Esophagus (tissue), 2 donors: ENCODE results near the gene CCDC175. TPM values are rescaled to one million over a fixed set of nuclear protein-coding genes. Genes with fewer than 3 reads are reported as not detected.
A peak's percentile ranks its signal among the peaks of the same experiment; 100 is the strongest.

ENCODE experiments used
- H3K27ac ChIP-seq, 2 donors: one replicate each; pipeline ENCODE4 v1.5.1; 2013; ENCODE audit warnings: low read depth in 2 of 2, mild to moderate bottlenecking in 2 of 2, inconsistent platforms in 1 of 2, low read length in 1 of 2, moderate library complexity in 1 of 2
- H3K27me3 ChIP-seq, 2 donors: one replicate each; pipeline ENCODE4 v1.6.1; 2013; ENCODE audit warnings: low read length in 2 of 2, control low read depth in 1 of 2, mild to moderate bottlenecking in 1 of 2; ENCODE audit not compliant: insufficient read depth in 2 of 2, control insufficient read depth in 1 of 2
- H3K36me3 ChIP-seq, 2 donors: one replicate each; pipeline ENCODE4 v1.6.1; 2013; ENCODE audit warnings: low read length in 1 of 2; ENCODE audit not compliant: control insufficient read depth in 2 of 2, insufficient read depth in 2 of 2
- H3K4me1 ChIP-seq, 2 donors: one replicate each; pipeline ENCODE4 v1.6.1; 2013; ENCODE audit warnings: low read length in 1 of 2; ENCODE audit not compliant: control insufficient read depth in 2 of 2, insufficient read depth in 2 of 2
- H3K4me3 ChIP-seq, 2 donors: one replicate each; pipeline ENCODE4 v1.5.1; 2013; ENCODE audit warnings: low read length in 2 of 2, mild to moderate bottlenecking in 2 of 2, low read depth in 1 of 2, moderate library complexity in 1 of 2
- H3K9me3 ChIP-seq, 2 donors: one replicate each; pipeline ENCODE4 v1.6.1; 2013; ENCODE audit warnings: mild to moderate bottlenecking in 2 of 2, low read depth in 1 of 2, low read length in 1 of 2, moderate library complexity in 1 of 2; ENCODE audit not compliant: control insufficient read depth in 2 of 2, insufficient read depth in 1 of 2
- WGBS, 2 donors: extraction: QIAGEN DNeasy Blood & Tissue Kit; methylation state at CpG; one replicate each; pipeline ENCODE4 v1.1.7; 2013; 5-methylcytosine and 5-hydroxymethylcytosine counted together
- polyA plus RNA-seq, 2 donors: library from polyadenylated mRNA; stranded (reverse); fragments of 200-250 nt; gene quantifications; one replicate each; pipeline ENCODE4 v1.2.3, GENCODE V29; 2013
- donor health status: healthy with polysubstance abuse.
- donor health status: Bipolar disorder and iron deficiency.

The CCDC175 gene
- polyA plus RNA-seq, 2 donors, result not detected

GRCh38 chr14:59475709-59476108 is 100.9 kb downstream of the CCDC175 start:
- H3K27ac ChIP-seq, result no peak overlapping the region
- H3K4me1 ChIP-seq, result peaks cover 0 to 2% of the 10 kb centered on the region in 2 donors
- H3K36me3 ChIP-seq, result peaks cover 2 to 6% of the 10 kb centered on the region in 2 donors
- no peaks in the 10 kb centered on the region for H3K9me3 ChIP-seq
- no peak overlapping the region for H3K4me3 ChIP-seq
- WGBS, 2 donors, result 88 to 94% methylated on average over 1 of the region's 1 CpG
- H3K27me3 ChIP-seq, result no peaks in the 10 kb centered on the region

GRCh38 chr14:59474172-59474571 is 102.4 kb downstream of the CCDC175 start:
- Histone ChIP-seq H3K4me3 (no peak overlapping the region), H3K9me3 (no peaks in the 10 kb centered on the region), H3K27ac (no peak overlapping the region), H3K27me3 (no peaks in the 10 kb centered on the region), H3K4me1 (no peaks in the 10 kb centered on the region), H3K36me3 (peaks cover 2 to 6% of the 10 kb centered on the region in 2 donors)
- 53 to 61% methylated on average over 1 of the region's 1 CpG for WGBS, 2 donors

GRCh38 chr14:59465316-59466135 is 111.1 kb downstream of the CCDC175 start, which contains the start of gene GPR135:
GPR135 (minus strand) TSS chr14:59465380; CDS start chr14:59465226, 154 bp downstream.
- Histone ChIP-seq H3K4me3 (peak within 1 kb of the TSS; percentile 62 to 64), H3K9me3 (no peaks in the 10 kb centered on the region), H3K27ac (peak within 1 kb of the TSS; percentile 45 to 67), H3K36me3 (no peaks in the 10 kb centered on the region), H3K4me1 (peaks cover 6 to 7% of the 10 kb centered on the region in 2 donors), H3K27me3 (no peaks in the 10 kb centered on the region)
- WGBS, 2 donors, result 19 to 29% methylated on average over 26 to 40 of the region's 40 CpGs

GRCh38 chr14:59464486-59465315 is 111.9 kb downstream of the CCDC175 start:
- H3K9me3 ChIP-seq, result no peaks in the 10 kb centered on the region
- 0% methylated on average over 105 of the region's 105 CpGs for WGBS, 2 donors
- peak overlapping the region; percentile 62 to 64 for H3K4me3 ChIP-seq
- no peaks in the 10 kb centered on the region for H3K36me3 ChIP-seq
- peaks cover 6 to 7% of the 10 kb centered on the region in 2 donors for H3K4me1 ChIP-seq
- H3K27ac ChIP-seq, result peak overlapping the region; percentile 45 to 67
- H3K27me3 ChIP-seq, result no peaks in the 10 kb centered on the region

- WGBS, 2 donors, result 37 to 38% methylated on average over 59 to 60 of the region's 60 CpGs
- peak overlapping the region; percentile 45 to 67 for H3K27ac ChIP-seq
- H3K4me3 ChIP-seq, result peak overlapping the region; percentile 62 to 64
These were observed 112.7 kb downstream of the CCDC175 start for GRCh38 chr14:59463787-59464485.

GRCh38 chr14:59461891-59462290 is 114.7 kb downstream of the CCDC175 start:
- no peaks in the 10 kb centered on the region for H3K27me3 ChIP-seq
- no peak overlapping the region for H3K4me3 ChIP-seq
- WGBS, 2 donors, result 84 to 86% methylated on average over 1 of the region's 1 CpG

More at GRCh38 chr14:59463787-59464485, 112.7 kb downstream of the CCDC175 start:
- Histone ChIP-seq H3K4me1 (peaks cover 6 to 7% of the 10 kb centered on the region in 2 donors), H3K9me3 (no peaks in the 10 kb centered on the region), H3K36me3 (no peaks in the 10 kb centered on the region), H3K27me3 (no peaks in the 10 kb centered on the region)

GRCh38 chr14:59460378-59460777 is 116.2 kb downstream of the CCDC175 start:
- 93 to 98% methylated on average over 1 of the region's 1 CpG for WGBS, 2 donors
- H3K9me3 ChIP-seq, result no peaks in the 10 kb centered on the region

More at GRCh38 chr14:59461891-59462290, 114.7 kb downstream of the CCDC175 start:
- Histone ChIP-seq H3K36me3 (no peaks in the 10 kb centered on the region), H3K4me1 (peaks cover 6 to 7% of the 10 kb centered on the region in 2 donors), H3K9me3 (no peaks in the 10 kb centered on the region), H3K27ac (no peak overlapping the region)

GRCh38 chr14:59458486-59458885 is 118.1 kb downstream of the CCDC175 start:
- WGBS, 2 donors, result 92 to 100% methylated on average over 2 of the region's 2 CpGs
- Histone ChIP-seq H3K4me1 (no peaks in the 10 kb centered on the region), H3K4me3 (no peak overlapping the region), H3K27me3 (no peaks in the 10 kb centered on the region), H3K27ac (no peak overlapping the region), H3K36me3 (no peaks in the 10 kb centered on the region), H3K9me3 (no peaks in the 10 kb centered on the region)

More at GRCh38 chr14:59460378-59460777, 116.2 kb downstream of the CCDC175 start:
- Histone ChIP-seq H3K4me3 (no peak overlapping the region), H3K27ac (no peak overlapping the region), H3K4me1 (peaks cover 6 to 7% of the 10 kb centered on the region in 2 donors), H3K27me3 (no peaks in the 10 kb centered on the region), H3K36me3 (no peaks in the 10 kb centered on the region)

- Histone ChIP-seq H3K27ac (no peak overlapping the region), H3K36me3 (no peaks in the 10 kb centered on the region)
These were observed 121.2 kb downstream of the CCDC175 start for GRCh38 chr14:59455411-59455810.

More at GRCh38 chr14:59455411-59455810, 121.2 kb downstream of the CCDC175 start:
- Histone ChIP-seq H3K27me3 (no peaks in the 10 kb centered on the region), H3K9me3 (no peaks in the 10 kb centered on the region), H3K4me3 (no peak overlapping the region), H3K4me1 (no peaks in the 10 kb centered on the region)
- 87 to 89% methylated on average over 1 of the region's 1 CpG for WGBS, 2 donors
